Measurements from ENCODE around the gene ZNF672. TPM values are rescaled to one million over a fixed set of nuclear protein-coding genes. Genes with fewer than 3 reads are reported as not detected.

The ZNF672 gene
- total RNA-seq, 1 experiment from 2014 or later: 35.8 TPM

Small RNA genes lying within 50 kb of the gene (microRNA-seq; reads per million reads assigned to microRNA genes)
- 4.2 reads per million, percentile 32 among the genes with 10 or more reads in this experiment for gene MIR3124

Other genes with a start within 250 kb of the ZNF672 start
- gene OR2T10, start 240.5 kb upstream of the ZNF672 start, total RNA-seq (2022): not detected in 2 replicates
- not detected in 2 replicates for gene OR2T11, start 203.1 kb upstream of the ZNF672 start, total RNA-seq (2022)
- not detected in 2 replicates for gene OR2T35, start 192.9 kb upstream of the ZNF672 start, total RNA-seq (2022)
- gene OR2T27, start 182.7 kb upstream of the ZNF672 start, total RNA-seq (2022): not detected in 2 replicates
- not detected in 2 replicates for gene OR14I1, start 135.5 kb upstream of the ZNF672 start, total RNA-seq (2022)
- not detected in 2 replicates for gene LYPD8, start 82.5 kb upstream of the ZNF672 start, total RNA-seq (2022)
- 31.5 and 34.0 TPM in 2 replicates for gene SH3BP5L, start 12.3 kb upstream of the ZNF672 start, total RNA-seq (2022)
- gene ZNF692, start 20.9 kb downstream of the ZNF672 start, total RNA-seq (2022): 88.8 and 103 TPM in 2 replicates
- 5.2 and 5.9 TPM in 2 replicates for gene PGBD2, start 68.0 kb downstream of the ZNF672 start, total RNA-seq (2022)

All from MCF 10A (cell line).